Kidney (tissue), 14 donors: ENCODE results near the gene SENP8. TPM values are rescaled to one million over a fixed set of nuclear protein-coding genes. Genes with fewer than 3 reads are reported as not detected.
A peak's percentile ranks its signal among the peaks of the same experiment; 100 is the strongest.

Source experiments
- DNase-seq, 5 donors: peaks; one replicate each; pipeline ENCODE4 v3.0.0-alpha.2; 2013 to 2020
- FAIRE-seq: peaks from 2 replicates; lab custom pipeline; 2012; peaks lifted over from hg19 to GRCh38; lab: Jason Lieb, UNC
- H3K27ac ChIP-seq, 2 donors: one replicate each; pipeline ENCODE4 v1.7.0; 2013; ENCODE audit warnings: low read depth in 2 of 2, low read length in 2 of 2, inconsistent platforms in 1 of 2
- H3K27me3 ChIP-seq: one replicate; pipeline ENCODE4 v1.7.1; 2013; ENCODE audit warnings: low read length, inconsistent platforms; ENCODE audit not compliant: control insufficient read depth, insufficient read depth
- H3K36me3 ChIP-seq, 3 donors: one replicate each; pipeline versions ENCODE4 v1.7.0 to v1.7.1; 2013; ENCODE audit warnings: low read length in 3 of 3, control low read depth in 1 of 3, inconsistent platforms in 1 of 3; ENCODE audit not compliant: insufficient read depth in 3 of 3, control insufficient read depth in 2 of 3
- H3K4me1 ChIP-seq, 3 donors: one replicate each; pipeline versions ENCODE4 v1.7.0 to v1.7.1; 2013; ENCODE audit warnings: low read length in 3 of 3, inconsistent platforms in 1 of 3, low read depth in 1 of 3; ENCODE audit not compliant: control insufficient read depth in 2 of 3, insufficient read depth in 2 of 3
- H3K4me3 ChIP-seq, 3 donors: one replicate each; pipeline versions ENCODE4 v1.7.0 to v1.8.1; 2013; ENCODE audit warnings: low read length in 3 of 3, control low read depth in 1 of 3, inconsistent platforms in 1 of 3
- H3K9ac ChIP-seq, 3 donors: one replicate each; pipeline versions ENCODE4 v1.7.0 to v1.7.1; 2013; ENCODE audit warnings: low read length in 3 of 3, control low read depth in 1 of 3, inconsistent platforms in 1 of 3
- H3K9me3 ChIP-seq, 3 donors: one replicate each; pipeline versions ENCODE4 v1.7.0 to v1.7.1; 2013; ENCODE audit warnings: low read length in 3 of 3, control low read depth in 1 of 3, inconsistent platforms in 1 of 3; ENCODE audit not compliant: control insufficient read depth in 2 of 3, insufficient read depth in 1 of 3
- intact Hi-C: fragments of 100-400 bp; cut with DNase I; formaldehyde crosslinking; loops from one replicate; pipeline ENCODE4 v1.11.1; 2022
- polyA plus RNA-seq: library from polyadenylated mRNA; stranded (reverse); fragments of 350-450 nt; fragmentation: Illumina TruSeq; extraction: RNeasy Lipid Tissue Mini Kit (QIAGEN cat#74804); gene quantifications from one replicate; pipeline ENCODE4 v1.2.3, GENCODE V29; 2014; ENCODE audit warnings: low read depth, low replicate concordance; ENCODE audit not compliant: insufficient read depth
- total RNA-seq: library from RNA; stranded (reverse); fragmentation: NEBNext Ultra II Directional; extraction: Animal tissue kit (Norgen Biotek cat#: 25700); gene quantifications from one replicate; pipeline ENCODE4 v1.2.1, GENCODE V29; 2021
- TF ChIP-seq, protein P1 (sequence below): IDR thresholded peaks from 3 replicates; pipeline ENCODE4 v1.5.1; 2012; ENCODE audit warnings: mild to moderate bottlenecking, moderate library complexity, borderline replicate concordance; ENCODE audit not compliant: insufficient read depth; ENCODE audit errors: extremely low read depth
- donor health status: control.
- donor health status: control.
- donor health status: control.
- donor health status: control.
- donor health status: control.
- donor health status: DM: yes; HTN: yes; CAD: no.
- donor health status: Normal renal cell carcinoma (clear cell type).

The SENP8 gene
- total and polyA plus RNA-seq, 2 donors from 2014 or later: 4.8 to 5.6 TPM

DNA sequence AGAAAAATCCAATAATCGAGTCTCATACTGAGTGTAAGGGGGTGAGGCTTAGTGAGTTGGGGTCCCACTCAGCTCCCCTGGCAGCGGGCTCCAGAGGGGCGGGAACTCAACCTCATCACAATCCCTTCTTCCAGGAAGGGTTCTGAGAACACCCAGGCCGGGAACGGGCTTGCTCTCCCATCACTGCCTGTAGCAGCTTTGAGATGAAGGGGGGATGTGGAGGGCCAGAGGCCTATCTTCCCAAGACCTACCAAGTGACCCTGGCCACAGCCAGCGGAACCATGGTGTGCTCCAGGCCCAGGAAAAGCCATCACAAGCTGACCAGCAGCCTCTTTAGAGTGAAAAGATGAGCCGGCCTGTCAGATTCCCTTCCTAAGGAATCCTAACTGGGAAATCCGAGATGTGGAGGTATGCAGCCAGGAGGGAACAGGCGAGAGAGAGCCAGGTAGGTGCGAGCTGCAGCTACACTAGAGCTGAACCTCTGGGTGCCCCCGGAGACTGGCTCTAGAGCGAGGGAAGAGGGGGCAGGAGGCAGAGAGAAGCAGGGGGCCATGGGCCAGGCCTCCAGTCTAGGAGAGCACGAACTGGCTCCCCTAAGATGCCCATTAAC is 60.9 kb downstream of the SENP8 start:
- DNase-seq (no peak), FAIRE-seq (no peak)
- H3K27ac ChIP-seq: no peak overlapping the region
- H3K36me3 ChIP-seq: no peaks in the 10 kb centered on the region
- TF ChIP-seq, protein P1, sequence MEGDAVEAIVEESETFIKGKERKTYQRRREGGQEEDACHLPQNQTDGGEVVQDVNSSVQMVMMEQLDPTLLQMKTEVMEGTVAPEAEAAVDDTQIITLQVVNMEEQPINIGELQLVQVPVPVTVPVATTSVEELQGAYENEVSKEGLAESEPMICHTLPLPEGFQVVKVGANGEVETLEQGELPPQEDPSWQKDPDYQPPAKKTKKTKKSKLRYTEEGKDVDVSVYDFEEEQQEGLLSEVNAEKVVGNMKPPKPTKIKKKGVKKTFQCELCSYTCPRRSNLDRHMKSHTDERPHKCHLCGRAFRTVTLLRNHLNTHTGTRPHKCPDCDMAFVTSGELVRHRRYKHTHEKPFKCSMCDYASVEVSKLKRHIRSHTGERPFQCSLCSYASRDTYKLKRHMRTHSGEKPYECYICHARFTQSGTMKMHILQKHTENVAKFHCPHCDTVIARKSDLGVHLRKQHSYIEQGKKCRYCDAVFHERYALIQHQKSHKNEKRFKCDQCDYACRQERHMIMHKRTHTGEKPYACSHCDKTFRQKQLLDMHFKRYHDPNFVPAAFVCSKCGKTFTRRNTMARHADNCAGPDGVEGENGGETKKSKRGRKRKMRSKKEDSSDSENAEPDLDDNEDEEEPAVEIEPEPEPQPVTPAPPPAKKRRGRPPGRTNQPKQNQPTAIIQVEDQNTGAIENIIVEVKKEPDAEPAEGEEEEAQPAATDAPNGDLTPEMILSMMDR: no peak
- no peak overlapping the region for H3K9ac ChIP-seq
- H3K9me3 ChIP-seq: no peaks in the 10 kb centered on the region
- intact Hi-C loops: no loop called here
- H3K4me1 ChIP-seq: peaks cover 0 to 14% (median 13%) of the 10 kb centered on the region in 3 donors
- no peaks in the 10 kb centered on the region for H3K27me3 ChIP-seq
- no peak overlapping the region for H3K4me3 ChIP-seq

DNA sequence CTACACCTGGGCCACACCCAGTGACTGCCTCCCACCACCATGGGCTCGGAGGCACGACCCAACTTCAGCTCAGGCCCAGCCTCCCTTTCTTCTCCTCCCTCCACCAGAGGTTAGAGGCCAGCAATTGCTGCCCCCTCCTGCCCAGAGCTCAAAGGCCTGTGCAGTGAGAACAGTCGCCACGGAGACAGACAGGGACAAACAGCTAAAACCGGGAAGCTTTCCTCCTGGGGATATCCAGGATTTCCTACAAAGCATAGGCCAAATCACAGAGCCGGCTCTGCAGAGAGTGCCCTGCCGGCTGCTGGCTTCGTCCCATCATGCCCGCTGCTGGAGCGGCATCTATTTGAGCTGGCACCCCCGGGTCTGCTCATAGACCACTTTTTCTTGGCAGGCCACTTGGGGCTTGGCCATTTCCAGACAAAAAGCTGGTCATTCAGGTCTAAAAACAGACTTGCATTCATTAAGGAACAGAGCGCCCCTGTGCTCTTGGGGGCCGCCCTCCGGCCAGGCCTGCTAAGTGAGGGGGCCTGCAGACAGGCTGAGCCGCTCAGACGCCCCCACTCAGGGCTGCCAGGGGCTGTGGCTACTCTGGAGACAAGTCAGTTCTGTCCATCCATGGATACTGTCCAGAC is 61.9 kb downstream of the SENP8 start:
- intact Hi-C loops: no loop called here
- Histone ChIP-seq H3K36me3 (no peaks in the 10 kb centered on the region), H3K9ac (no peak overlapping the region), H3K27me3 (no peaks in the 10 kb centered on the region), H3K4me1 (peaks cover 0 to 18% (median 16%) of the 10 kb centered on the region in 3 donors), H3K9me3 (no peaks in the 10 kb centered on the region), H3K4me3 (no peak overlapping the region), H3K27ac (no peak overlapping the region)
- FAIRE-seq (no peak), DNase-seq (peak in 3 of 5 donors; percentile 45 to 79 (median 68))
- TF ChIP-seq, protein P1: no peak

DNA sequence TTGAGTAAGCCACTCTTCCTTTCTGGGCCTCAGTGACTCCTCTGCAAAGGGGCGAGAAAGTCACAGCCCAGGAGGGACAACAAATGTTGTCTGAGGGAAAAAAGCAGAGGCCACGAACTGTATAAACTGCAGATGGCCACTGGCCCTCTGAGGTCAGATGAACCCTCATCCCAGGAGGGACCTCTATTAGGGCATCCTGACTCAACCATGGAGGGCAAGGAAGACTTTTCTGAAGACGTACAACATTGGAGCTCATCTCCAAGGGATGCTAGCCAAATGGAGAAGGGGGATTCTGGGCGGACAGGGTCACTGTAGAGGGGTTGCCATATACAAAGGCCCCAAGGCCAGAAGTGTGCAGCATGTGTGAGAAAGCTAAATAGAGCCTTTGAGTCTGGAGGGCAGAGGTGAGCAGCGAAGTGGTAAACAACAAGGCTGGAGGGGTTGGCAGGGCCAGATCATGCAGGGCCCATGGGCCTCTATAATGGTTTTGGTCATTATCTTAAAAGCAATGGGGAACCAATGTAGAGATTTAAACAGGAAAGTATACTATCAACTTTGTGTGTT is 62.6 kb downstream of the SENP8 start:
- FAIRE-seq (no peak), DNase-seq (no peak)
- Histone ChIP-seq H3K9me3 (no peaks in the 10 kb centered on the region), H3K27me3 (no peaks in the 10 kb centered on the region), H3K4me3 (no peak overlapping the region), H3K27ac (no peak overlapping the region), H3K36me3 (no peaks in the 10 kb centered on the region), H3K4me1 (peaks cover 0 to 20% (median 18%) of the 10 kb centered on the region in 3 donors), H3K9ac (no peak overlapping the region)
- TF ChIP-seq, protein P1: no peak
- intact Hi-C loops: no loop called here
